Astrocyte (in vitro differentiated cells and primary cell): Measurements from ENCODE around the gene DSE. TPM values are rescaled to one million over a fixed set of nuclear protein-coding genes. Genes with fewer than 3 reads are reported as not detected.
A peak's percentile ranks its signal among the peaks of the same experiment; 100 is the strongest.

Experiments
- DNase-seq: peaks from one replicate; pipeline ENCODE4 v3.0.0-alpha.2; 2010; ENCODE audit warnings: low read depth
- FAIRE-seq: peaks from 2 replicates; lab custom pipeline; 2011; peaks lifted over from hg19 to GRCh38; lab: Jason Lieb, UNC
- H2AFZ ChIP-seq: 2 replicates; pipeline ENCODE4 v1.6.0; 2012; ENCODE audit warnings: low read depth, low read length, inconsistent platforms
- H3K27ac ChIP-seq: 2 replicates; pipeline ENCODE4 v1.5.1; 2011; ENCODE audit warnings: low read depth, low read length, inconsistent platforms
- H3K27me3 ChIP-seq: 2 replicates; pipeline ENCODE4 v1.6.0; 2011; ENCODE audit warnings: low read length, inconsistent platforms; ENCODE audit not compliant: insufficient read depth
- H3K36me3 ChIP-seq: 2 replicates; pipeline ENCODE4 v1.5.1; 2011; ENCODE audit warnings: low read length, inconsistent platforms; ENCODE audit not compliant: insufficient read depth
- H3K4me1 ChIP-seq: 2 replicates; pipeline ENCODE4 v1.5.1; 2011; ENCODE audit warnings: low read length, inconsistent platforms; ENCODE audit not compliant: insufficient read depth
- H3K4me2 ChIP-seq: 2 replicates; pipeline ENCODE4 v1.6.0; 2012; ENCODE audit warnings: low read length, inconsistent platforms
- H3K4me3 ChIP-seq: 2 replicates; pipeline ENCODE4 v1.5.1; 2011; ENCODE audit warnings: low read depth, mild to moderate bottlenecking, low read length, inconsistent platforms; ENCODE audit not compliant: insufficient read depth
- H3K79me2 ChIP-seq: 2 replicates; pipeline ENCODE4 v1.6.0; 2012; ENCODE audit warnings: mild to moderate bottlenecking, low read length, inconsistent platforms; ENCODE audit not compliant: insufficient read depth
- H3K9ac ChIP-seq: 2 replicates; pipeline ENCODE4 v1.6.0; 2012; ENCODE audit warnings: mild to moderate bottlenecking, low read length, inconsistent platforms
- H3K9me3 ChIP-seq: 2 replicates; pipeline ENCODE4 v1.5.1; 2012; ENCODE audit warnings: low read depth, mild to moderate bottlenecking, low read length, inconsistent platforms; ENCODE audit not compliant: insufficient read depth
- H4K20me1 ChIP-seq: 2 replicates; pipeline ENCODE4 v1.6.0; 2012; ENCODE audit warnings: low read length, inconsistent platforms; ENCODE audit not compliant: insufficient read depth
- H3K27ac Mint-ChIP-seq: one replicate; pipeline ENCODE4 v1.8.0; 2021; ENCODE audit warnings: mild to moderate bottlenecking, mixed read lengths; ENCODE audit not compliant: unreplicated experiment
- H3K27me3 Mint-ChIP-seq: one replicate; pipeline ENCODE4 v1.8.0; 2021; ENCODE audit warnings: low read depth, mixed read lengths; ENCODE audit not compliant: unreplicated experiment
- H3K36me3 Mint-ChIP-seq: one replicate; pipeline ENCODE4 v1.8.0; 2021; ENCODE audit warnings: low read depth, mixed read lengths; ENCODE audit not compliant: unreplicated experiment
- H3K4me1 Mint-ChIP-seq: one replicate; pipeline ENCODE4 v1.8.0; 2021; ENCODE audit warnings: low read depth, mixed read lengths; ENCODE audit not compliant: unreplicated experiment
- H3K4me3 Mint-ChIP-seq: one replicate; pipeline ENCODE4 v1.8.0; 2021; ENCODE audit warnings: mild to moderate bottlenecking, moderate library complexity, mixed read lengths; ENCODE audit not compliant: unreplicated experiment
- H3K9me3 Mint-ChIP-seq: one replicate; pipeline ENCODE4 v1.8.0; 2021; ENCODE audit warnings: mild to moderate bottlenecking, mixed read lengths; ENCODE audit not compliant: unreplicated experiment
- EZH2 ChIP-seq: IDR thresholded peaks from 2 replicates; pipeline ENCODE4 v1.6.1; 2012; ENCODE audit warnings: mild to moderate bottlenecking, low read length, inconsistent platforms; ENCODE audit not compliant: insufficient read depth
- total RNA-seq: library from RNA; stranded (reverse); gene quantifications from 2 replicates; pipeline ENCODE4 v1.2.1, GENCODE V29; 2021
- TF ChIP-seq, protein P1 (sequence below): IDR thresholded peaks from 2 replicates; pipeline ENCODE4 v1.5.1; 2011; ENCODE audit warnings: low read depth, mild to moderate bottlenecking, inconsistent platforms, low read length, moderate library complexity; ENCODE audit not compliant: insufficient read depth

DSE gene
- total RNA-seq, 1 donor from 2014 or later: 83.2 TPM

DNA sequence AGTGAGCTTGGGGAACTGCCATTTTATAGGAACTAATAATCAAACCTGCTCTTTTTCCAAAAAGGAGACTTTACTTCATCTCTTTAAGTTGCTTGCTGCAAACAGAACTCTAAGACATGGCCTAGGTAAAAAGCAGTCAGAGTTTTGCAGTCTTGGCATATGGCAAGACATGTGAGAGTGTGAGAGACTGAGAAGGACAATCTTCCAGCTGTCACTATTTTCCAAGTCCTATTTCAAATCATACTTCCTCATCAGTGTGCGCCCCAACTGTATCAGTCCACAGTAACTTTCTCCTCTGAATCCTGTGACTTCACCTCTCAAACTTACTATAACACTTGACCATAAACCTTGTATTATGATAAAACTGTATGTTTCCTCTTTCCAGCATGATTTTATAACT lies 100.8 kb downstream of the DSE start:
- H3K4me3 ChIP-seq: no peak overlapping the region
- H3K27ac ChIP-seq: no peak overlapping the region
- Mint-ChIP-seq H3K9me3 (no peaks in the 10 kb centered on the region), H3K4me3 (no peak overlapping the region), H3K36me3 (no peaks in the 10 kb centered on the region), H3K27ac (no peak overlapping the region), H3K27me3 (no peaks in the 10 kb centered on the region), H3K4me1 (no peaks in the 10 kb centered on the region)
- H3K79me2 ChIP-seq: no peaks in the 10 kb centered on the region
- no peak for TF ChIP-seq EZH2
- TF ChIP-seq, protein P1, sequence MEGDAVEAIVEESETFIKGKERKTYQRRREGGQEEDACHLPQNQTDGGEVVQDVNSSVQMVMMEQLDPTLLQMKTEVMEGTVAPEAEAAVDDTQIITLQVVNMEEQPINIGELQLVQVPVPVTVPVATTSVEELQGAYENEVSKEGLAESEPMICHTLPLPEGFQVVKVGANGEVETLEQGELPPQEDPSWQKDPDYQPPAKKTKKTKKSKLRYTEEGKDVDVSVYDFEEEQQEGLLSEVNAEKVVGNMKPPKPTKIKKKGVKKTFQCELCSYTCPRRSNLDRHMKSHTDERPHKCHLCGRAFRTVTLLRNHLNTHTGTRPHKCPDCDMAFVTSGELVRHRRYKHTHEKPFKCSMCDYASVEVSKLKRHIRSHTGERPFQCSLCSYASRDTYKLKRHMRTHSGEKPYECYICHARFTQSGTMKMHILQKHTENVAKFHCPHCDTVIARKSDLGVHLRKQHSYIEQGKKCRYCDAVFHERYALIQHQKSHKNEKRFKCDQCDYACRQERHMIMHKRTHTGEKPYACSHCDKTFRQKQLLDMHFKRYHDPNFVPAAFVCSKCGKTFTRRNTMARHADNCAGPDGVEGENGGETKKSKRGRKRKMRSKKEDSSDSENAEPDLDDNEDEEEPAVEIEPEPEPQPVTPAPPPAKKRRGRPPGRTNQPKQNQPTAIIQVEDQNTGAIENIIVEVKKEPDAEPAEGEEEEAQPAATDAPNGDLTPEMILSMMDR: no peak
- H3K4me1 ChIP-seq: no peaks in the 10 kb centered on the region
- no peaks in the 10 kb centered on the region for H3K27me3 ChIP-seq
- no peak overlapping the region for H2AFZ ChIP-seq
- no peak overlapping the region for H3K9ac ChIP-seq
- no peak for DNase-seq
- H4K20me1 ChIP-seq: no peaks in the 10 kb centered on the region
- H3K4me2 ChIP-seq: no peak overlapping the region
- FAIRE-seq: peak; percentile 37
- H3K9me3 ChIP-seq: no peaks in the 10 kb centered on the region
- no peaks in the 10 kb centered on the region for H3K36me3 ChIP-seq

DNA sequence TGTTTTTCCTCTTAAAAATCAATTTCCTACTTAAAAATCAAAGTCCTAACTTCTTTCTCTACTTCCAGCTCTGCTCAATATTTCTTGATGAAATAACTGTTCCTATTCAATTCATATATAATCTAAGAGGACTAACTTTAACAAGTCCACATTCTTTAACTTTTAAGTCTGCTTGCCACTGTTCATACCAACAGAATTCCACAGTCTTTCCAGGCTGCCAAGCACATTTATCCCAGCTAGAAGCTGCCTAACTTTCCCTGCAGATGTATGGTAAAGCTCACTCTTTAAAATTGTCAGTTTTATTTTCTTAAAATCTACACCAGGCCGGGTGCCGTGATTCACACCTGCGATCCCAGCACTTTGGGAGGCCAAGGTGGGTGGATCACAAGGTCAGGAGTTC lies 102.0 kb downstream of the DSE start:
- FAIRE-seq (no peak), DNase-seq (no peak)
- Histone ChIP-seq H4K20me1 (no peaks in the 10 kb centered on the region), H3K4me1 (no peaks in the 10 kb centered on the region), H3K9ac (no peak overlapping the region), H3K36me3 (no peaks in the 10 kb centered on the region), H3K4me2 (no peak overlapping the region), H3K79me2 (no peaks in the 10 kb centered on the region), H3K27me3 (no peaks in the 10 kb centered on the region), H3K9me3 (no peaks in the 10 kb centered on the region), H3K27ac (no peak overlapping the region), H2AFZ (no peak overlapping the region), H3K4me3 (no peak overlapping the region)
- no peak for TF ChIP-seq EZH2
- TF ChIP-seq, protein P1: no peak
- no peaks in the 10 kb centered on the region for H3K27me3 Mint-ChIP-seq
- no peak overlapping the region for H3K4me3 Mint-ChIP-seq
- H3K27ac Mint-ChIP-seq: no peak overlapping the region
- H3K9me3 Mint-ChIP-seq: no peaks in the 10 kb centered on the region
- no peaks in the 10 kb centered on the region for H3K36me3 Mint-ChIP-seq
- no peaks in the 10 kb centered on the region for H3K4me1 Mint-ChIP-seq

DNA sequence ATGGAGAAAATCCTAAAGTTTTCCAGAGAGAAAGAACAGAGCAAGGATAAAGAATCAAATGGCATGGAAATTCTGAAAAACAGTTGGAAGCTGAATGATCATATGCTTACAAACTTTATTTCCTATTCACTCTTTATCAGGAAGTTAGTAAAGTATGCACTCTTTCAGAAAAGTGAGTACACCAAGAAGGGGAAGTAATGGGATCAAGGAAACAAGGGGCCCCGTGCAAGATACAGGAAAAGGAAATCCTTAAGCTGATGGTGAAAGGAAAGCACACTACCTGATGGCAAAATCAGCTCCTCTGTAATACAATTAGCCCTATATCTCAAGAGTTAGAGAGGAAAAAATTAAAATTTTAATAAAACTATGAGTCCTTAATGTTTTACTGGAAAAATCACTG lies 104.4 kb downstream of the DSE start:
- H3K4me1 ChIP-seq: no peaks in the 10 kb centered on the region
- no peaks in the 10 kb centered on the region for H3K9me3 ChIP-seq
- no peaks in the 10 kb centered on the region for H4K20me1 ChIP-seq
- Mint-ChIP-seq H3K27me3 (no peaks in the 10 kb centered on the region), H3K9me3 (no peaks in the 10 kb centered on the region), H3K36me3 (no peaks in the 10 kb centered on the region), H3K4me3 (no peak overlapping the region), H3K4me1 (no peaks in the 10 kb centered on the region), H3K27ac (no peak overlapping the region)
- FAIRE-seq: no peak
- no peak for DNase-seq
- TF ChIP-seq, protein P1: no peak
- no peak overlapping the region for H3K9ac ChIP-seq
- no peak overlapping the region for H3K27ac ChIP-seq
- no peak overlapping the region for H3K4me3 ChIP-seq
- H3K79me2 ChIP-seq: no peaks in the 10 kb centered on the region
- no peak overlapping the region for H2AFZ ChIP-seq
- H3K36me3 ChIP-seq: no peaks in the 10 kb centered on the region
- no peak overlapping the region for H3K4me2 ChIP-seq
- no peaks in the 10 kb centered on the region for H3K27me3 ChIP-seq
